ENCODE results near the gene CD79A.
"Not testable (repeated sequence)": the region's sequence is repeated elsewhere in the genome, so short reads cannot be mapped to it uniquely, and the experiment has no call there.

CD79A gene

GRCh38 chr19:41863209-41863931 lies 13.7 kb upstream of the CD79A start:
- no peak for DNase-seq

- DNase-seq, result no peak
These were observed 12.7 kb upstream of the CD79A start for GRCh38 chr19:41864374-41864773.

GRCh38 chr19:41866284-41866683 lies 10.8 kb upstream of the CD79A start:
- DNase-seq, result no peak

- no peak for DNase-seq
These were observed 8.7 kb upstream of the CD79A start for GRCh38 chr19:41868120-41868988.

- DNase-seq, result no peak
These were observed 8.1 kb upstream of the CD79A start for GRCh38 chr19:41868989-41869300.

GRCh38 chr19:41869374-41869955 lies 7.6 kb upstream of the CD79A start:
- no peak for DNase-seq

- DNase-seq, result no peak
These were observed 6.6 kb upstream of the CD79A start for GRCh38 chr19:41870401-41870873.

- peak; percentile 34 for DNase-seq
These were observed 5.3 kb upstream of the CD79A start for GRCh38 chr19:41871573-41872383.

- DNase-seq, result no peak
These were observed 4.7 kb upstream of the CD79A start for GRCh38 chr19:41872384-41872774.

GRCh38 chr19:41872775-41873647 lies 4.1 kb upstream of the CD79A start:
- DNase-seq, result peak; percentile 66

- DNase-seq, result not testable (repeated sequence)
These were observed 1.1 kb upstream of the CD79A start for GRCh38 chr19:41875973-41876372.

- DNase-seq, result no peak
These were observed 1.1 kb downstream of the CD79A start for GRCh38 chr19:41877916-41878905.

- DNase-seq, result no peak
These were observed 2.0 kb downstream of the CD79A start for GRCh38 chr19:41879080-41879479.

- DNase-seq, result no peak
These were observed 2.7 kb downstream of the CD79A start for GRCh38 chr19:41879670-41880328.

- no peak for DNase-seq
These were observed 3.2 kb downstream of the CD79A start for GRCh38 chr19:41880329-41880708.

GRCh38 chr19:41882568-41883462 lies 5.7 kb downstream of the CD79A start, which contains the start of gene ARHGEF1:
Gene ARHGEF1 (plus strand): TSS chr19:41883184. CDS start chr19:41888083, 4,899 bp downstream.
- DNase-seq, result peak; percentile 42

- DNase-seq, result no peak
These were observed 6.4 kb downstream of the CD79A start for GRCh38 chr19:41883463-41883820.

- peak; percentile 80 for DNase-seq
These were observed 7.0 kb downstream of the CD79A start for GRCh38 chr19:41883821-41884733.
